GM06990 (cell line): ENCODE results near the gene ACD.

Source experiments
- DNase-seq: peaks from one replicate; pipeline ENCODE4 v3.0.0-alpha.2; 2011; ENCODE audit not compliant: insufficient read length; ENCODE audit errors: extremely low read depth
- H3K27me3 ChIP-seq: replicated peaks from 2 replicates; pipeline ENCODE4 v1.6.0; 2011; ENCODE audit warnings: low read length; ENCODE audit not compliant: control insufficient read depth, insufficient read depth
- H3K36me3 ChIP-seq: 2 replicates; pipeline ENCODE4 v1.5.1; 2011; ENCODE audit warnings: low read length; ENCODE audit not compliant: control insufficient read depth, insufficient read depth
- H3K4me3 ChIP-seq: replicated peaks from 2 replicates; pipeline ENCODE4 v1.5.1; 2011; ENCODE audit warnings: low read depth, mild to moderate bottlenecking, control low read depth, low read length
- CTCF ChIP-seq: IDR thresholded peaks from 2 replicates; pipeline ENCODE4 v1.5.1; 2011; ENCODE audit warnings: low read length, control low read depth, mild to moderate bottlenecking, inconsistent platforms; ENCODE audit not compliant: insufficient read depth, poor library complexity, severe bottlenecking

The ACD gene

GRCh38 chr16:67666559-67667452, 6.7 kb upstream of the ACD start, which contains the start of the genes C16orf86 and ENKD1:
Gene C16orf86 (plus strand): TSS chr16:67666814. CDS start chr16:67666971, 157 bp downstream.
Gene ENKD1 (minus strand): TSS chr16:67666750. CDS start chr16:67666442, 308 bp downstream.
- DNase-seq, result peak; percentile 86
- no peaks in the 10 kb centered on the region for H3K27me3 ChIP-seq
- TF ChIP-seq CTCF, result no peak
- H3K4me3 ChIP-seq, result peak within 1 kb of the TSS; percentile 84
- no peaks in the 10 kb centered on the region for H3K36me3 ChIP-seq

- Histone ChIP-seq H3K36me3 (no peaks in the 10 kb centered on the region), H3K27me3 (no peaks in the 10 kb centered on the region), H3K4me3 (peak overlapping the region; percentile 84)
- TF ChIP-seq CTCF, result no peak
- DNase-seq, result no peak
Measured at GRCh38 chr16:67666032-67666551, 6.0 kb upstream of the ACD start.

- Histone ChIP-seq H3K27me3 (no peaks in the 10 kb centered on the region), H3K4me3 (peak overlapping the region; percentile 84), H3K36me3 (no peaks in the 10 kb centered on the region)
- no peak for DNase-seq
- TF ChIP-seq CTCF, result no peak
Measured at GRCh38 chr16:67665598-67665997, 5.5 kb upstream of the ACD start.

GRCh38 chr16:67664871-67665270, 4.8 kb upstream of the ACD start:
- no peak for DNase-seq
- TF ChIP-seq CTCF, result no peak
- Histone ChIP-seq H3K4me3 (no peak overlapping the region), H3K36me3 (no peaks in the 10 kb centered on the region), H3K27me3 (no peaks in the 10 kb centered on the region)

GRCh38 chr16:67664258-67664657, 4.2 kb upstream of the ACD start:
- no peaks in the 10 kb centered on the region for H3K27me3 ChIP-seq
- no peak for DNase-seq
- TF ChIP-seq CTCF, result no peak
- H3K36me3 ChIP-seq, result no peaks in the 10 kb centered on the region
- no peak overlapping the region for H3K4me3 ChIP-seq
